Measurements from ENCODE around the gene RAPGEF1.

- TF ChIP-seq POLR2AphosphoS5 (IDR thresholded peaks at IDR 0.05) = no peak
- TF ChIP-seq, protein P1, sequence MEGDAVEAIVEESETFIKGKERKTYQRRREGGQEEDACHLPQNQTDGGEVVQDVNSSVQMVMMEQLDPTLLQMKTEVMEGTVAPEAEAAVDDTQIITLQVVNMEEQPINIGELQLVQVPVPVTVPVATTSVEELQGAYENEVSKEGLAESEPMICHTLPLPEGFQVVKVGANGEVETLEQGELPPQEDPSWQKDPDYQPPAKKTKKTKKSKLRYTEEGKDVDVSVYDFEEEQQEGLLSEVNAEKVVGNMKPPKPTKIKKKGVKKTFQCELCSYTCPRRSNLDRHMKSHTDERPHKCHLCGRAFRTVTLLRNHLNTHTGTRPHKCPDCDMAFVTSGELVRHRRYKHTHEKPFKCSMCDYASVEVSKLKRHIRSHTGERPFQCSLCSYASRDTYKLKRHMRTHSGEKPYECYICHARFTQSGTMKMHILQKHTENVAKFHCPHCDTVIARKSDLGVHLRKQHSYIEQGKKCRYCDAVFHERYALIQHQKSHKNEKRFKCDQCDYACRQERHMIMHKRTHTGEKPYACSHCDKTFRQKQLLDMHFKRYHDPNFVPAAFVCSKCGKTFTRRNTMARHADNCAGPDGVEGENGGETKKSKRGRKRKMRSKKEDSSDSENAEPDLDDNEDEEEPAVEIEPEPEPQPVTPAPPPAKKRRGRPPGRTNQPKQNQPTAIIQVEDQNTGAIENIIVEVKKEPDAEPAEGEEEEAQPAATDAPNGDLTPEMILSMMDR (IDR thresholded peaks at IDR 0.05 in 8 of 11, conservative IDR thresholded peaks at IDR 0.05 in 3 of 11) = no peak
Measured at GRCh38 chr9:131593091-131593820, 146.6 kb downstream of the RAPGEF1 start.

Measured in spleen (tissue), 7 donors.